LNCaP clone FGC (cell line): Measurements from ENCODE around the gene MAP6.

Source experiments
- DNase-seq: peaks from one replicate; pipeline ENCODE4 v3.0.0-alpha.2; 2011; ENCODE audit warnings: low read depth
- H3K4me3 ChIP-seq: 2 replicates; pipeline ENCODE4 v1.5.1; 2011; ENCODE audit warnings: mild to moderate bottlenecking, low read depth, low read length, control low read depth
- CTCF ChIP-seq: IDR thresholded peaks from 2 replicates; pipeline ENCODE4 v1.5.1; 2012; ENCODE audit warnings: mild to moderate bottlenecking; ENCODE audit not compliant: control insufficient read depth, insufficient read depth; ENCODE audit errors: extremely low read depth

The MAP6 gene

GRCh38 chr11:75563501-75563977 lies 105.3 kb downstream of the MAP6 start:
- no peak for TF ChIP-seq CTCF
- H3K4me3 ChIP-seq: no peak overlapping the region
- no peak for DNase-seq

GRCh38 chr11:75562836-75563484 lies 105.9 kb downstream of the MAP6 start:
- H3K4me3 ChIP-seq: no peak overlapping the region
- no peak for DNase-seq
- TF ChIP-seq CTCF: no peak

- TF ChIP-seq CTCF: no peak
- H3K4me3 ChIP-seq: peak within 1 kb of the TSS; percentile 5; the same call in 1 of the 2 replicates
- no peak for DNase-seq
Observed at GRCh38 chr11:75562048-75562835, 106.6 kb downstream of the MAP6 start, which contains the start of gene SERPINH1. SERPINH1 (plus strand) TSS chr11:75562253; CDS start chr11:75566350, 4,097 bp downstream.

GRCh38 chr11:75561426-75562047 lies 107.3 kb downstream of the MAP6 start:
- DNase-seq: no peak
- no peak for TF ChIP-seq CTCF
- no peak overlapping the region for H3K4me3 ChIP-seq

GRCh38 chr11:75560644-75561043 lies 108.2 kb downstream of the MAP6 start:
- H3K4me3 ChIP-seq: no peak overlapping the region
- no peak for TF ChIP-seq CTCF
- DNase-seq: no peak

- TF ChIP-seq CTCF: no peak
- DNase-seq: no peak
- no peak overlapping the region for H3K4me3 ChIP-seq
Observed at GRCh38 chr11:75558939-75559843, 109.6 kb downstream of the MAP6 start.
